Endometrium (tissue), 2 donors: ENCODE measurements around the gene MEIKIN.

Source experiments
- FAIRE-seq: peaks from 2 replicates; lab custom pipeline; 2012; peaks lifted over from hg19 to GRCh38; lab: Jason Lieb, UNC
- donor health status: control.
- donor health status: control.

The MEIKIN gene

DNA sequence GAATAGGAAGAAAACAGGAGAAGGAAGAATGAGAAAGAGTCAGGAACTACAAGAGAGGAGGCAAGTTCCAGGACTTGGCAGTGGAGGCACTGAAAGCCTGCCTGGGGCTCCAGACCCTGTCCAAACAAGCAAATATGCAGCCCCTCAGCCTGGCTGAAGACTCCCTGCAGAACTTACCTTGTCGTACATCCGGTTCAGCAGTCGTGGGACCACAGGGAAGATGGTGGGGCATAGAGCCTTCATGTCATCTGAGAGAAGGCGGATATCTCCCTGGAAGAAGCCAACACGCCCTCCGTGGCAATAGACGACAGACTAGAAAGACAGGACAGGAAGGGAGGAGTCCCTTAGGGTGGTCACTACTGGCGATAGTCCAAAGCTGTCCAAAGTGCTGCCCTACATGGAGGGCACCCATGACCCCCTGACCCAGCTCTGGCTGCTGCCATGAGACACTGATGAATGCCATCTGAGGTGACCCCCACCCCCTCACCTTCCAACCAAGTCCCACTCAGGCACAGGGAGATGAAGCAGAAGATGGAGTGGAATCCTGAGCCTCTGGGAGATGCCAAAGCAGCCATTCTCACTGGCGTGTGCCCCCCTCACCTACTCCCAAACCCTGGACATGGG is 27.7 kb upstream of the MEIKIN start:
- no peak for FAIRE-seq

DNA sequence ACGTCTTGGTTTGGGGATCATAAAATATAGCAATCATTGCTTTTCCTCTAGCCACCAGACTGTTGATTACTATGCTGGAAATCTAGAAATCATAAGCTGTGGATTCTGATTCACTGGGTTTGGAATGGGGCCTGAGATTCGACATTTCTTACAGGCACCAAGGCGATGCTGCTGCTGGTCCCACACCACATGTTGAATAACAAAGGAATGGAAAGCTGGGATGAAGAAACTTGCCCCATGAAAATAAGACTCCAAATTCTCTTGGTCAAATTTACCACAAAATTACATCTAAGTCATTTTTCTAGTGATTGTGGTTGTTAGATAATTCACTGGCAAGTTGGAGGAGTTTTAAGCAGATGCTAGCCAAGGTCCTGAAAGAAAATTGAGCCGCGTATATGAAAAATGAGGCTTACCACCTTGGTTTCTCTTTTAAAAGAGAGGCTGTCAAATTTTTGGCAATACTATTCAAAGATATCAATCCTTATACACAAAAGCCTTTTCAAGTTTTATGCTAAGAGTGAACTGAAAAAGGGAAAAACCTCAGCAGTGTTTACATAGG is 23.0 kb upstream of the MEIKIN start:
- FAIRE-seq, result no peak

DNA sequence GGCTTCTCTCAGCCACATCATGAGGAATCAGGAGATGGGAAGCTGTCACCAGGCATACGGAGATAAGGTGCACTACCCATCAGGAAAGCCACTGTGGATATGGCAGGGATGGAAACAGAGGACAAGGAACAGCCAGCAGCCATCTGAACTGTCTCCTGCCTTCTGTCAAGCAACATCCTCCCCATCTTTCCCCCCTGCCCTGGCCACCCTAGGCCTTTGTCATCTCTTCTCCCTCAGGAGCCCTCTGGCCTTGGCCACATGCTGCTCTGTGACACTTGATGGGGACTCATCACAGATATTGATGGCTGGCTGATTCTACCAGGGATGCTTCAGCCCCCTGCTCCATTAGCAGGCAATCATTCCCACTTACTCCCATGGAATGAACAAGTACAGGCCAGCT is 21.1 kb upstream of the MEIKIN start:
- FAIRE-seq, result no peak

DNA sequence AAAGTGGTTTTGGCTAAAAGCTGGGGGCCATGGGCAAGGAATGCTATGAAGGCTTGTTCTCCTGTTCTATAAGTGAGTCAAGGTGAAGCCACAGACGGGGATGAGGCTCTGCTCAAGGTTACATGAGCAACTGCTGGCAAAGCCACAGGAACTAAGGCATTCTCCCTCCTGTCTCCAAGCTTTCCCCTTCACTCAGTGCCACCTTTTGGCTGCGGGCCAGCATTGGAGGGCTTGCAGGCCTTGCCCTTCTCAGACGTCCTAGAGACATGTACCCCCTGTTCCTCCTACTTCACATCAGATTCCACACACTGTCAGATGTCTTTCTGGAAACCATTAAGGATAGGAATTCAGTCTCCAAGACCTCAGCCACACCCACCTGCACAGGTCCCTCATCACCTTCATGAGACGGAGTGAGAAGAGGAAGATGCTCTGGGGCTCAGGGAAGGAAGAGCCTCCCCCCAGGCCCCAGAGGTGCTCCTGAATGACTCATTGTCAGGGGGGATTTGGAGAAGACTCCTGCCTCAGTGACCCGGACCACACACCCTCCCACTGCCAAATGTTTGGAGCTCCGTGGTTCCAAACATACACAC is 20.5 kb upstream of the MEIKIN start:
- FAIRE-seq, result no peak

DNA sequence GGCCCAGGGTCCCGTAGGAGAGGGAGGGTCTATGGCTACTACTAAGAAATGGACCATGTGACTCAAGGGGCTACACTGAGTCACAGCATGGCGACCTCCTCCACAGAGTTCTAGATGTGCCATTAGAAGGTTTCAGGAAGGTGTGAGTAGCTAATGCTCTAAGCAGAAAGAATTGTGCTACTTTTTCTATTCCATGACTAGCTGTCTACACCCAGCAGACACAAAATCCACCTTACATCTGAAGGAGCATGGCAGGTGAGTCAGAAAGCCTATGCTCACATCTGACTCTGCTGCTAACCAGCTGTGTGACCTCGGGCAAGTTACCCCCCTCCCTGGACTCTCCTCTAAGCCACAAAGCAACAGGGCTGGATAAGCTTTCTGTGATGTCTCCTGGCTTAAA is 14.4 kb upstream of the MEIKIN start:
- no peak for FAIRE-seq

DNA sequence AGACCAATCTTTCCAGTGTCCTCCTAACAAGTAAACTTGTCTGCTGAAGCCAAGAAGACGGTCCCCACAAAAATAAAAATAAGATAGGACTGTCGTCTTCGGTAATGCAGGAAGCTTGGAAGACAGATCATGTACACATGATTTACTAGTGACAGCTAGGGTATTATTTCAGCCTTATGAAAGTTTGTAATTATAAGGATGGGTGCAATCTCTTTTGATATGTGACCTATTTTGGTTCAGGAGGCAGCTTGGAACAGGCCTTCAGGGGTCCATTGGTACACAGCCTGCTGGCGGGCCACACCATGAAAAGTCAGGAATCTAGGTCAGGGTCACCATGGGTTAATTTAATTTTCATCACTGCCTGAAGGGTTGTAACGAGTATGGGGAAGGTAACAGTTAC is 13.7 kb upstream of the MEIKIN start:
- no peak for FAIRE-seq

DNA sequence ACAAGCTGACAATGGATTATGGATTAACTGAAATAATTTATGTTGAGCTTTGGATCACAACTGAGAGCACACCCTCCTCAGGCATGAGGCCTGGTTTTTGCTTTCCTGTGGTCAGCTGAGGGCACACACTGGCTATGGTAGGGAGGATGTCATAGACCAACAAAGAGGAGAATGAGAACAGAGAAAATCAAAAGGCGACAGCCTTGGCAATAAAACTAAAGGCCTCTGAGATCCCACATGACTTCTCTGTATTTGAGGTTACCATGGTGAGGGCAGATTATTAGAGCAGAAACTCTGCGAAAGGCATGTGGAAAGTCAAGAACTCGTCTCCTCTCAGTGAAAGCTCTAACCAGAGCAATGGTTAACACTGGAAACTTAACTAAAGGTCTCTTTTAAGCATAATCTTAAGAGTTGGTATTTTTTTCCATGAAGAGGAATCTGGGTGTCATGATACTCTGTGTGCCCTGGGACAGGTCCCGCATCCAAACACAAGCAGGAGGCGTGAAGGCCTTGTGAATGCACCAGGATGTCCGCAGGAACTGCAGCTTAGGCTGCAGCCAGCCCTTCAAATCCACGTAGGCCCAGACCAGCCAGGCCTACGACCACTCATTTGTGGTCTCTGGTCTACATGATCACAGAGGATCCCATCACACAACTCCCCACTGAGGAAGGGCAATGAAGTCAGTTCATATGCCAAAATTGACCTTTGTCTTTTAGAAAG is 12.4 kb upstream of the MEIKIN start:
- FAIRE-seq, result no peak

DNA sequence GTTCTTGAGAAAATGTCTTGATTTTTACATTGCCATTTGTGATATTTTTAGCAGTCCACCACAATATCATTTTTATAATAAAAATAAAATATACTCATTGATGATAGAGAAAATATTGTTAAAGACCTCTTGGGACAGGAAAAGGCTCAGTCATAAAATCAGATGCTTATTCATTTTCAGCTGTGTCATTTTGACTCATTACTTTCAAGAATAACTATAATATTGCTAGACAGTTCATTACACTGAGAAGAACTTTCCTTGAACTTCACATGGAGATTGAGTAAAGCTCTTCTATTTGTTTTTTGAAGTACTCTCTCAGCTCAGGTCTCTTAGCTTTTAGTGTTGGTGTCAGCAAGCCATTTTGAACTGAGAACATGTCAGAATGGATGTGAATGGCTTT is 8.5 kb upstream of the MEIKIN start:
- FAIRE-seq, result no peak

DNA sequence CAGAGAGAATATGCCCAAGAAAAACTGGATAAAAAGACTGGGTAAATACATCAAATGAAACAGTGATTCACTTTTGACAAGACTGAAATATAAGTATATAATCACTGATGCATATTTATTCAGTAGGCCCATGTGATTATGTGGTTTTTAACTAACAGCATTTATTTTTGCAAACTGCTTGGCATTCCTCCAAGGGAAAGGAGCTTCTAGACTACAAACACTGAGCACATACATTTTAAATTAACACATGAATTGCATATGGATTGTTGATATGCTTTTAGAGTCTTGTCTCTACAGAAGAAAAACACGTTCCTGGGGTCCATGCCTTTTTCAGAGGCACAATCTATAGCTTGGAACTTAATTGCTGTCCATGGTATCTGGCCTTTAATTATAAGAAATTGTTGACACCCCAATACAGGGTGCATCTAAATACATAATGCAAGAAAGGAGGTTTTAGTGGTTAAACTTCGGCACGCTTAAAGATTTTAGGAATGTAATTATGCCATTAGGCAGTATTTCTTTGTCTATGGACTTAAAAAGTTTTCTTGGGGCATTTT is 6.9 kb upstream of the MEIKIN start:
- FAIRE-seq, result no peak

DNA sequence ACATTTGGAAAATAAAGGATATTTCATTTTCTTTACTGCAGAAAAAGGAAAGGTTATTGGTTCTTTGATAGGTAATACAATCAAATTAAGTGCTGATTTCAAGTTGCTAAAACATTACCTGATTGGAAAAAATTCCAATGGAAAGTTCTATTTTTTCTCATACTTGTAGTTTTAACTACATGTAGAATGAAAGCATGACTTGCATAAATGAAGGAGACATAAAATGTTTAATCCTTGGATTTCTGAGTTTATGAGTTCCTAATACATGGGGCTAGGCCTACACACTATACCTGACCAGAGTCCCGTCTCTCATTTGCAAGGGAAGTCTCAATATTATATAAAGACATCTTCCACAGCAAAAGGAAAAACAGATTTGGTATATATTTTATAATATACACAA is 5.2 kb upstream of the MEIKIN start:
- no peak for FAIRE-seq

DNA sequence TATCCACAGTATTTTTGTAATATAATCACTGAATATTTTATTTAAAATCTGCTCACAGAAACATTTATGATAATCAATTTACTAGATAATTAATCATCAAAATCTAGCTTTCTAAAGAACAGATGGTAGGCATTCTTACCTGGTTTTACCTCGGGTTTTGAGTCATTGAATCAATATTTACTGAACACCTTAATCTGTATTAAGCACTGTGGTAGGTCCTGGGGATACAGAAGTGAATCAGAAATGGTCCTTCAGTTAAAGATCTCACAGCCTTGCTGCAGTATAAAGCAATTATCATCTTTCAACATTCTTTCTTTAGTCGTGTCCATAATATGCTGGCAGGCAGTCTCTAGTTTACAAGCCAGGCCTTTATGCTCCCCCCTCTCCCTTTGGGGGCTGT is 2.0 kb upstream of the MEIKIN start:
- FAIRE-seq, result no peak

DNA sequence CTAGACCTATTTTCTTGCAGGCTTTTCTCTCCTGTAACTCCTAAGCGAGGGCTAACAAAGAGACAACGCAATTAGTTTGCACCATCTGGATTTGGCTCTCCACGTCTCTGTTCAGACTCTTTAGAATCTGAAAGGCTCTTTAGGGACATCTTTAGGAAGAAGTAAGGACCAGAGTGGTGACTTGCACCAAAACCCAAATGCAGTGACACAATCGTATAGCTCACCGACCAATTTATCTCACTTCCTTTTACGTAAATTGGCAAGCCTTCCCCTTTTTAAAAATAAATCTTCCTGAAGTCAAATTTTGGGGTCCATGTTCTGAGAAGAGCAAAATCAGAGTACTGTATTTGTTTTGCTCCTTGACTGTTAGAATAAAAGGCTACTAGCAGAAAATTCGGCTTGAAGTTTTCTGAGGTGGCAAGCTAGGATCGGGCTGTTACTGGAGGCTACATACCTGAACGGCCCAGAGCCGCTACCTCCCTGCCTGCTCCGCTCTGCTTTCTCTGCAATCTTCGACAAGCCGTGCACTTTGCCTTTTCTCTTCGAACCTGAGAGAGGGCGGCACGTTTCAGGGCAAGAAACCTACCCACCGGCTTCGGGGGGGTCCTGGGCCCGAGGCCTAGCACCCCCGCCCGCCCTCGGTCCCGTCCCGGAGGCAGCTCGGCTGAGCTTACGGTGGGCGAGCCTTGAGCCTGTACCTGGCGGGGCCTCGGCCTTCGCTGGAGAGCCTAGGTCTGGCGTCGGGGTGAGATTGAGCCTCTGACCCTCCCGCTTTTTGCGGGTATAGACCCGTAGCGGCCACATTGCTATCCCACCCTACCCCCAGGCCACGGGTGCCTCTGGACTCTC is 537 bp downstream of the MEIKIN start:
- FAIRE-seq, result no peak

DNA sequence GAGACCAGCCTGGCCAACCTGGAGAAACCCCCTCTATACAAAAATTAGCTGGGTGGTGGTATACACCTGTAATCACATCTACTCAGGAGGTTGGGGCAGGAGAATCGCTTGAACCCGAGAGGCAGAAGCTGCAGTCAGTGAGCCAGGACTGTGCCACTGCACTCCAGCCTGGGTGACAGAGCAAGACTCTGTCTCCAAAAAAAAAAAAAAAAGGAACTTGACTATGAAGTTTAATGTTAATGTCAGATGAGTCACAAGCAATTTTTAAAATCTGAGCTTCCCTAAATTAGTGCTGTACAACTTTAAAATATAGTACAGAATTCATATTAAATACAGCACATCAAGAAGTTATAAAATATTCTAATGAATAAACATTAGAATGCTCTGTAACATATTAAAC is 1.5 kb downstream of the MEIKIN start:
- no peak for FAIRE-seq

DNA sequence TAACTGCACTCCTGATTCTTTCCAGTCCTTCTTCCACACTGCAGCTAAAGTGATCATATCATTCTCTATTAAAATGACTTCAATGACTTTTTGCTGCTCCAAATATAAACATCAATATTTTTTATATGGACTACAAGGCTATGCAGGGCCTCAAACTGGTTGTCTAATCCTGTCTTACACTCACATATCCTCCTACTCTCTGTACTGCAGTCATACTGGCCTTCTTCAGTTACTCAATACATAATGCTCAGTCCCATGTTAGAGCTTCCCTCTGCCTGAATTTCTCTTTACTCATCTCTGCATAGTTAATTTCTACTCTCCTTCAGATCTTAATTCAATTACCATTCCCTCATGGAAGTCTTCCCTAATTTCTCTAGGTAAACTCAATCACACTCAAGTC is 3.4 kb downstream of the MEIKIN start:
- no peak for FAIRE-seq

DNA sequence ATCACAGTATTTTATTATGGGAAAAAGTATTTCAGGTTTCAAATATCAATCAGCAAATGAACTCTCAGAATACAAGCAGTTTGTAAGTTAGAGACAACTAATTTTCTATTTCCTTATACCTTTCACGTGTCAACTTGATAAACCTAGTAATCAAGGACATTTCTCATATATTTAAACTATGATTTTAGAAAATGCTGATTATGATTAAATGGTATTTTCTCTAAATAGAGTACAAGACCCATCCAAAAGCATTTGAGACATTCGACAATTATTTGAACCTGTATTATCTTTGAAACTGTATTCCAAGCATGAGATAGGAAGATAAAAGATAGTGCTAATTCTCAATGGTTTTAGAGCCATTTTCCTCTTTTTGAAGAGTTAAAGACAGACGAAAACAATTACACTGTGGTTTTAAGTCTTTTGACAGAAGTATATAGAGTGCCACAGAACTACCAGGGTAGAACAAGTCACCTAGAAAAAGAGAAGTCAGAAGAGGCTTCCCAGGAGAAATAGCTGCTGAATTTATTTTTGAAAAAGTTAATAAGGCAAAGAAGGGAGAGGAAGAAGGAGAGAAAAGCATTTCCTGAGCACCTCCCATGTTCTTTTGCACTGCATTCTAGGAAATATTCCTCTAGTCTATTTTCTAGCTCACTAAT is 5.6 kb downstream of the MEIKIN start:
- no peak for FAIRE-seq

DNA sequence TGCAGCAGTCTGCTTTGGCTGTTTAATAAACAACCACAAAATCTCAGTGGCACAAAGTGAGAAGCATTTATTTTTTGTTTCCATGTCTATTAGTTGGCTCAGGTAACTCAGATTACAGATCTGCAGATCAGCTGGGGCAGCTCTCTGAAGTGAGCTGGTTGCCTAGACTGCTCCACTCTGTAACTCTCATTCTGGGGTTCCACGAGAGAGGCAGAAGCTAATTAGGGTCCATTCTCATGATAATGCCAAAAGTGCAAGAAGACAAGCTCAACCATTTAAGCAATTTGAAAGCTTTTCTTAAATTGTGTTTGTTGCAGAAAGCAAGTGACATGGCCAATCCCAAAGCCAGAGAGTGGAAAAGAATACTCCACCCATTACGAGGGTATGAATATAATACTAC is 13.2 kb downstream of the MEIKIN start:
- FAIRE-seq, result no peak

DNA sequence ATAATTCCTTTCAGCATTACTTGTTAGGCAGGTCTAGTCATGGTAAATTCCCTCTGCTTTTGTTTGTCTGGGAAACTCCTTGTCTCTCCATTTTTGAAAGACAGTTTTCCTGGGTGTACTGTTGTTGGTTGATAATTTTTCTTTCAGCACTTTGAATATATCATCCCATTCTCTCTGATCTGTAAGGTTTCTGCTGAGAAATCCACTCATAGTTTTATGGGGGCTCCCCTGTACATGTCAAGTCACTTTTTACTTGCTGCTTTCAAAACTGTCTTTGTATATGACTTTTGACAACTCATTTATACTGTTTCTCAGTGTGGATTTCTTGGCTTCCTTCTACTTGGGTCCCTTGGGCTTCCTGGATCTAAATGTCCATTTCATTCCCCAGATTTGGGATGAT is 16.5 kb downstream of the MEIKIN start:
- FAIRE-seq, result no peak

DNA sequence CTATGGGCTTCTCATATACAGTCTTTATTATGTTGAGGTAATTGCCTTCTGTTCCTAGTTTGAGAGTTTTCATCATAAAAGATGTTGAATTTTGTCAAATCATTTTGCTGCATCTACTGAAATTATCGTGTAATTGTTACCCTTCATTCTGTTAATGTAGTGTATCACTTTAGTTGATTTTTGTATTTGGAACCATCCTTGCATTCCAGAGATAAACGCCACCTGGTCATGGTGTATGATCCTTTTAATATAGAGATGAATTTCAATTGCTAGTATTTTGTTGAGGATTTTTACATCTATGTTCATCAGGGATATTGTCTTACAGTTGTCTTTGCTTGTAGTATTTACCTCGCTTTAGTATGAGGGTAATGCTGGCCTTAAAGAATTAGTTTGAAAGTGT is 19.3 kb downstream of the MEIKIN start:
- FAIRE-seq, result no peak

DNA sequence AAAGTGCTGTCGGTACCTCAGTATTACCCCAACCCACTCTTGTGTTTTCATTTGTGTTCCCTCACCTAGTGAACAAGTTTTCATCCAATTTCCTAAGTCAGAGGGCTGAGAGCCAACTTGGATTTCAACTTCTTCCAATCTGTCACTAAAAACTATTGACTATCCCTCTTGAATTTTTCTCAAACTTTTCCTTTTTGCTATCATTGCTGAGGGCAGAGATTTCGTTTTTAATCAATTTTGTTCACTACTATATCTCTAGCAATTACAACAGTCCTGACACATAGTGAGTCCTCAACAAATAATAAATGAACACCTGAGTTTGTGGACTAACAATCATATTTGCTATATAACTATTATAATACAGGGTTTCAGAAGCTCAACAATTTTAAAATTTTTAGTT is 29.0 kb downstream of the MEIKIN start:
- no peak for FAIRE-seq

DNA sequence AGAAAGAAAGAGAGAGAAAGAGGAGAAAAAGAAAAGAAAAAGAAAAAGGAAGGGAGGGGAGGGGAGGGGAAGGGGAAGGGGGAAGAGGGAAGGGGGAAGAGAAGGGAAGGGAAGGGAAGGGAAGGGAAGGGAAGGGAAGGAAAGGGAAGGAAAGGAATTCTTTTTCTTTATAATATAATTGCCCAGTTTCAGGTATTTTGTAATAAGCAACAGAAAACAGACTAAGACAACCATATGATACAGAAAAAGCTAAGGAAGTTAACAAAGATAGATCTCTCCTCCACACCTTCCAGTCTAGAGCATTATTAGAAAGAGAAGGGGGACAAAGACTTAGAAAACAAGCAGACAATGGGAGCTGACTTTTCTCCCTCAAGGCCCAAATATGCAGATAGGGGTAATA is 31.0 kb downstream of the MEIKIN start:
- FAIRE-seq, result no peak

DNA sequence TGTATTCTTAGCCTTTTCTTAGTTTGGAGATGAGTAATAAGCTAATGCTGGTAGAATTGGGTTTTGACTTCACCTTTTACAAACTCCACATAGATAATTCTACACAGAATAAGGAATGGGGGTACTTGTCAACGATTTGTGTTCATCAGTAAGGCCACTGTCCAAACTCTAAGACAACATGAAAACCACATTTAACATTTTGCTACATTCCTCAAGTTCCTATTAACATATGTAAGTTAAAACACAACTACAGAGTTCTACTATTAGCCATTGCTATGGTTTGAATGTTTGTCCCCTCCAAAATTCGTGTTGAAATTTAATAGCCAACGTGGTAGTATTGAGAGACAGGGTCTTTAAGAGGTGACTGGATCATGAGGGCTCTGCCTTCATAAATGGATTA is 31.9 kb downstream of the MEIKIN start:
- FAIRE-seq, result no peak

DNA sequence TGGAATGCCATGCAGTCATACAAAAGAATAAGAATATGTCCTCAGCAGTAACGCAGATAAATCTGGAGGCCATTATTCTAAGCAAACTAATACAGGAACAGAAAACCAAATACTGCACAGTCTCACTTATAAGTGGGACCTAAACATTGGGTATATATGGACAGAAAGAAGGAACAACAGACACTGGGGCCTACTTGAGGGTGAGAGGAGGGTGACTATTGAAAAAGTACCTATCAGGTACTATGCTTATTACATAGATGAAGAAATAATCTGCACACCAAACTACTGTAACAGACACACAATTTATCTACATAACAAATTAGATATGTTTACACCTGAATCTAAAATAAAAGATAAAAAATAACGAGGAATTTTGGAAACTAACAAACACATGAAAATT is 38.8 kb downstream of the MEIKIN start:
- no peak for FAIRE-seq
